ENCODE data around the gene SRGAP1. TPM values are rescaled to one million over a fixed set of nuclear protein-coding genes. Genes with fewer than 3 reads are reported as not detected.

Gene SRGAP1
- polyA plus RNA-seq, 1 donor from 2014 or later = 4.8 TPM

DNA sequence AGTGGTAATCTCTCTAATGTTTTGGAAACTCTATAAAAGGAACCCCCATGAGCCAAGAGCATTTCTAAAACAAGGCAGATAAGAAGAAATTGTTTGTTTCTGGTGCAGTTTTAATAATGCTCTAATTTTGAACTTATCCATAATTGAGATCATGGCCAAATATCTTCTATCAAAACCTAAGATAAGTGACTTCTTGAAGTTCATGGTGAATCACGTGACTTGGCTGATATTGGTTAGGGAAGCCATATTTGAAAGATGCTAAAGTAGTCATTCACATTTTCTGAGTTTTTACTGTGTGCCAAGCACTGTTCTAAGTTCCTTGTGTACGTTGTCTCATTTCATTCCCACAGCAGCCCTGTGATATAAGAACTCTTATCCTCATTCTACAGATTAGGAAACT is 219.7 kb downstream of the SRGAP1 start:
- Histone ChIP-seq H3K79me2 (replicated peaks; ENCODE audit: insufficient read depth, low read length) (no peaks in the 10 kb centered on the region), H3K36me3 (ENCODE audit: insufficient read depth, low read length) (peaks cover 17% of the 10 kb centered on the region), H3K4me3 (ENCODE audit: low read length) (no peak overlapping the region), H3K9me2 (ENCODE audit: insufficient read depth, low read length) (no peaks in the 10 kb centered on the region), H4K20me1 (ENCODE audit: insufficient read depth) (no peaks in the 10 kb centered on the region), H3F3A (ENCODE audit: insufficient read depth, low read length, poor library complexity, severe bottlenecking) (no peaks in the 10 kb centered on the region), H3K27me3 (ENCODE audit: insufficient read depth, low read depth, low read length) (no peaks in the 10 kb centered on the region), H3K9me3 (ENCODE audit: low read length) (no peaks in the 10 kb centered on the region), H3K27ac (ENCODE audit: low read length) (no peak overlapping the region), H3K4me2 (ENCODE audit: low read length) (no peak overlapping the region), H2AFZ (ENCODE audit: low read depth, low read length) (no peak overlapping the region), H3K9ac (ENCODE audit: low read length) (no peak overlapping the region)
- TF ChIP-seq EZH2 (IDR thresholded peaks at IDR 0.05; ENCODE audit: borderline replicate concordance, insufficient read depth, low read length, poor library complexity, severe bottlenecking) = no peak
- TF ChIP-seq RAD21 (conservative IDR thresholded peaks at IDR 0.05) = no peak
- TF ChIP-seq EP300 (conservative IDR thresholded peaks at IDR 0.05; ENCODE audit: poor library complexity, severe bottlenecking) = no peak
- TF ChIP-seq TAF1 (IDR thresholded peaks at IDR 0.05; ENCODE audit: low read depth) = no peak
- no peak for TF ChIP-seq POLR2AphosphoS5 (IDR thresholded peaks at IDR 0.05)
- TF ChIP-seq, protein P1, sequence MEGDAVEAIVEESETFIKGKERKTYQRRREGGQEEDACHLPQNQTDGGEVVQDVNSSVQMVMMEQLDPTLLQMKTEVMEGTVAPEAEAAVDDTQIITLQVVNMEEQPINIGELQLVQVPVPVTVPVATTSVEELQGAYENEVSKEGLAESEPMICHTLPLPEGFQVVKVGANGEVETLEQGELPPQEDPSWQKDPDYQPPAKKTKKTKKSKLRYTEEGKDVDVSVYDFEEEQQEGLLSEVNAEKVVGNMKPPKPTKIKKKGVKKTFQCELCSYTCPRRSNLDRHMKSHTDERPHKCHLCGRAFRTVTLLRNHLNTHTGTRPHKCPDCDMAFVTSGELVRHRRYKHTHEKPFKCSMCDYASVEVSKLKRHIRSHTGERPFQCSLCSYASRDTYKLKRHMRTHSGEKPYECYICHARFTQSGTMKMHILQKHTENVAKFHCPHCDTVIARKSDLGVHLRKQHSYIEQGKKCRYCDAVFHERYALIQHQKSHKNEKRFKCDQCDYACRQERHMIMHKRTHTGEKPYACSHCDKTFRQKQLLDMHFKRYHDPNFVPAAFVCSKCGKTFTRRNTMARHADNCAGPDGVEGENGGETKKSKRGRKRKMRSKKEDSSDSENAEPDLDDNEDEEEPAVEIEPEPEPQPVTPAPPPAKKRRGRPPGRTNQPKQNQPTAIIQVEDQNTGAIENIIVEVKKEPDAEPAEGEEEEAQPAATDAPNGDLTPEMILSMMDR (IDR thresholded peaks at IDR 0.05; ENCODE audit: poor library complexity, severe bottlenecking) = no peak
- no peak for TF ChIP-seq SMC3 (conservative IDR thresholded peaks at IDR 0.05; ENCODE audit: poor library complexity)
- TF ChIP-seq, protein P2, sequence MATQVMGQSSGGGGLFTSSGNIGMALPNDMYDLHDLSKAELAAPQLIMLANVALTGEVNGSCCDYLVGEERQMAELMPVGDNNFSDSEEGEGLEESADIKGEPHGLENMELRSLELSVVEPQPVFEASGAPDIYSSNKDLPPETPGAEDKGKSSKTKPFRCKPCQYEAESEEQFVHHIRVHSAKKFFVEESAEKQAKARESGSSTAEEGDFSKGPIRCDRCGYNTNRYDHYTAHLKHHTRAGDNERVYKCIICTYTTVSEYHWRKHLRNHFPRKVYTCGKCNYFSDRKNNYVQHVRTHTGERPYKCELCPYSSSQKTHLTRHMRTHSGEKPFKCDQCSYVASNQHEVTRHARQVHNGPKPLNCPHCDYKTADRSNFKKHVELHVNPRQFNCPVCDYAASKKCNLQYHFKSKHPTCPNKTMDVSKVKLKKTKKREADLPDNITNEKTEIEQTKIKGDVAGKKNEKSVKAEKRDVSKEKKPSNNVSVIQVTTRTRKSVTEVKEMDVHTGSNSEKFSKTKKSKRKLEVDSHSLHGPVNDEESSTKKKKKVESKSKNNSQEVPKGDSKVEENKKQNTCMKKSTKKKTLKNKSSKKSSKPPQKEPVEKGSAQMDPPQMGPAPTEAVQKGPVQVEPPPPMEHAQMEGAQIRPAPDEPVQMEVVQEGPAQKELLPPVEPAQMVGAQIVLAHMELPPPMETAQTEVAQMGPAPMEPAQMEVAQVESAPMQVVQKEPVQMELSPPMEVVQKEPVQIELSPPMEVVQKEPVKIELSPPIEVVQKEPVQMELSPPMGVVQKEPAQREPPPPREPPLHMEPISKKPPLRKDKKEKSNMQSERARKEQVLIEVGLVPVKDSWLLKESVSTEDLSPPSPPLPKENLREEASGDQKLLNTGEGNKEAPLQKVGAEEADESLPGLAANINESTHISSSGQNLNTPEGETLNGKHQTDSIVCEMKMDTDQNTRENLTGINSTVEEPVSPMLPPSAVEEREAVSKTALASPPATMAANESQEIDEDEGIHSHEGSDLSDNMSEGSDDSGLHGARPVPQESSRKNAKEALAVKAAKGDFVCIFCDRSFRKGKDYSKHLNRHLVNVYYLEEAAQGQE (IDR thresholded peaks at IDR 0.05; ENCODE audit: borderline replicate concordance) = no peak
- TF ChIP-seq MXI1 (conservative IDR thresholded peaks at IDR 0.05; ENCODE audit: poor library complexity, severe bottlenecking) = no peak

DNA sequence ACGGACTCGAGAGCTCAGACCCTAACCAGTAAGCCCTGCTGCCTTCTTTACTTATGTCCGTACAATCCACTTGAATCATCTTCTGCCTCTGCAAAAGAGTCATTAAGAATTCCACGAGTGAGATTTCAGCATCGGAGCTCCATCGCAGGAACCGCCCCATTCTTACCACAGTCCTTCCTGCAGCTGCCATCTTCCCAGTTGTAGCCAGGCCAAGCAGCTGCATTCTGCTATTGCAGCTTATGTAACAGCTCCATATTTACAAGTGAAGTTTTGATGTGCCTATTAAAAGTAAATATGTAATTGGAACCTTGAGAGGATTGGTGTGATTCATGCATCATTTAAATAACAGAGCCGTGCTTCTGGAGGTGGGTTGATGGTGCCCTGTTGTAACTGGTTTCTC is 220.2 kb downstream of the SRGAP1 start:
- no peak overlapping the region for H3K27ac ChIP-seq (ENCODE audit: low read length)
- no peaks in the 10 kb centered on the region for H3K79me2 ChIP-seq (replicated peaks; ENCODE audit: insufficient read depth, low read length)
- no peaks in the 10 kb centered on the region for H3K9me2 ChIP-seq (ENCODE audit: insufficient read depth, low read length)
- peaks cover 17% of the 10 kb centered on the region for H3K36me3 ChIP-seq (ENCODE audit: insufficient read depth, low read length)
- no peak overlapping the region for H3K9ac ChIP-seq (ENCODE audit: low read length)
- TF ChIP-seq EZH2 (IDR thresholded peaks at IDR 0.05; ENCODE audit: borderline replicate concordance, insufficient read depth, low read length, poor library complexity, severe bottlenecking) (no peak), TAF1 (IDR thresholded peaks at IDR 0.05; ENCODE audit: low read depth) (no peak), POLR2AphosphoS5 (IDR thresholded peaks at IDR 0.05) (no peak), EP300 (conservative IDR thresholded peaks at IDR 0.05; ENCODE audit: poor library complexity, severe bottlenecking) (no peak), MXI1 (conservative IDR thresholded peaks at IDR 0.05; ENCODE audit: poor library complexity, severe bottlenecking) (no peak), RAD21 (conservative IDR thresholded peaks at IDR 0.05) (no peak), SMC3 (conservative IDR thresholded peaks at IDR 0.05; ENCODE audit: poor library complexity) (no peak)
- TF ChIP-seq, protein P1 (IDR thresholded peaks at IDR 0.05; ENCODE audit: poor library complexity, severe bottlenecking) = no peak
- TF ChIP-seq, protein P2 (IDR thresholded peaks at IDR 0.05; ENCODE audit: borderline replicate concordance) = no peak
- no peaks in the 10 kb centered on the region for H3K9me3 ChIP-seq (ENCODE audit: low read length)
- H3K4me2 ChIP-seq (ENCODE audit: low read length) = no peak overlapping the region
- H2AFZ ChIP-seq (ENCODE audit: low read depth, low read length) = no peak overlapping the region
- H3K27me3 ChIP-seq (ENCODE audit: insufficient read depth, low read depth, low read length) = no peaks in the 10 kb centered on the region
- no peak overlapping the region for H3K4me3 ChIP-seq (ENCODE audit: low read length)
- H4K20me1 ChIP-seq (ENCODE audit: insufficient read depth) = no peaks in the 10 kb centered on the region
- no peaks in the 10 kb centered on the region for H3F3A ChIP-seq (ENCODE audit: insufficient read depth, low read length, poor library complexity, severe bottlenecking)

Measured in neural cell (in vitro differentiated cells).